Fibroblast of villous mesenchyme (primary cell): ENCODE data around the gene CCR2. TPM values are rescaled to one million over a fixed set of nuclear protein-coding genes. Genes with fewer than 3 reads are reported as not detected.

ENCODE experiments used
- DNase-seq: peaks from one replicate; pipeline ENCODE4 v3.0.0-alpha.2; 2010; ENCODE audit warnings: low read depth
- H3K4me3 ChIP-seq: 2 replicates; pipeline ENCODE4 v1.5.1; 2011; ENCODE audit warnings: low read depth, mild to moderate bottlenecking, low read length
- CTCF ChIP-seq: IDR thresholded peaks from 2 replicates; pipeline ENCODE4 v1.5.1; 2012; ENCODE audit warnings: low read depth, mild to moderate bottlenecking, low read length; ENCODE audit not compliant: insufficient read depth
- total RNA-seq: library from RNA; depleted of rRNA; stranded (reverse); fragments of >200 nt; gene quantifications from 2 replicates; pipeline ENCODE4 v1.2.3, GENCODE V29; 2012

Gene CCR2
- total RNA-seq, 1 donor: not detected

- H3K4me3 ChIP-seq: no peak overlapping the region
- no peak for DNase-seq
- TF ChIP-seq CTCF: no peak
Observed at GRCh38 chr3:46338840-46339239, 15.1 kb upstream of the CCR2 start.

GRCh38 chr3:46344476-46344875, 9.4 kb upstream of the CCR2 start:
- TF ChIP-seq CTCF: no peak
- no peak for DNase-seq
- no peak overlapping the region for H3K4me3 ChIP-seq

- TF ChIP-seq CTCF: no peak
- no peak overlapping the region for H3K4me3 ChIP-seq
- DNase-seq: no peak
Observed at GRCh38 chr3:46348823-46349482, 5.0 kb upstream of the CCR2 start.

DNA sequence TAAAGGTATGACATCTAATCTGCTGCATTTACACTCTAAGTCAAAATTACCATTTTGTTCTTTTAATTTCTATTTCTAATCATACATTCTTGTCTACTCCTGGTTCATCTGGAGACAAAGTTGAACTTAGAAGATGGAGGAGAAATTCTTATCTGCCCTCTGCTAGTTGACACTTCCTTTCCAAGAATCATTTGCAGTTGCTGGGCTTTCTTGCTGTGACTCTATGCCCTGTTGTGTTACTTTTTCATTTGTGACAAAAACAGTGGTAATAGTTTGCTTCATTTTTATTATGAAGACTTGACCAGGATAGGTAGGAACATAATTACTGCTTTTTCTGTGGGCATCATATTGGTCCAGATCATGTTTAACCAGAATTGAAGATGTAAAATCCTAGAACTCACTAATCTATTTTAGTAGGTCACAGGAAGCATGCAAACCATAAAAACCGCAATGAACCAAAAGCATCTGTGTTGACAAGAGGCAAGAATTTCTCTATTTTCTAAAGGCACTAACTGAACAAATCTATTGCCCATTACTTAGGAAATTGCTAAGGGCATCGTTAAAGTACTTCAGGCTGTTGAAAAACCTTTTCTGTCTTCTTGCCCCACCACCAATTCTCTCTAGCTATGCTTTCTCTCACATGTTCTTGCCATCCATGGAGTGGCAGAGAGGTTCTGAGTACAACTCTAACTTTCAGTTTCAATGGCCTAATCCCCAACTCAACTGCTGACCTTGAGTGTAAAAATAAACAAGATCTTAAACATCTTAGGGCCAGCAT, 4.2 kb upstream of the CCR2 start:
- DNase-seq: no peak
- H3K4me3 ChIP-seq: no peak overlapping the region
- TF ChIP-seq CTCF: no peak

DNA sequence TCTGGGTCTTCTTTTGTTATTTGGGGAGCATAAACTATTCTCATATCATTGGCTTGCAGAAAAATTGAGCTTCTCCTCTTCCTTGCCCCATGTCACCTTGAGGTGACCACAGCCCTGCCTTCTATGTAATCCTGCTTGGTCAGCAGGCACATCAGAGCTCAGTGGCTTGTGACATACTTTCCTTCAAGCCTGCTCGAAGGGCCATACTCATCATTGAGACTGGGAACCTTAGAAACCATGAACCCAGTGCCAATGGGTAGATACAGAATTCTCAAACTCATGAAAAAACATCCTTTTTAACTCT, 3.7 kb upstream of the CCR2 start:
- no peak for DNase-seq
- no peak for TF ChIP-seq CTCF

DNA sequence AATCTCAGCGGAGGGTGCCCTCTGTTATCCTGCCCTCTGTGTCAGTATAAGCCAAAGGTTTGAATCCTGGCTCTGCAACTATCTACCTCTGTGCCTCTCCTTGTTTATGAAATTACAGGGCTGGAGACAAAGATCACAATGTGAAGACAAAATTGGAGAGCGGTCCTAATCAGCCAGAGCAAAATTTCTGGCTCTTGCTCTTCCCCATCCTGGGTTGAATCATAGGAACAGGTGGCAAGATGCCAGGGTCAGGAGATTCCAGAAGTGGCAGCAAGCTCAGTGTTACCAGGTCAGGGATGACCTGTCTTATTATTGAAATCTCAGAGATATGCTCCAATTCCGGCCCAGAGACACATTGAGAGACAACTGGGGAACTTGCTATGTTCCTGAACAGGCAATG, 2.3 kb upstream of the CCR2 start:
- no peak for DNase-seq
- no peak overlapping the region for H3K4me3 ChIP-seq
- no peak for TF ChIP-seq CTCF

More for the DNA sequence above, 3.7 kb upstream of the CCR2 start:
- no peak overlapping the region for H3K4me3 ChIP-seq
